Suppressor macrophage treated with lipopolysaccharide for 4 hours (primary cell): ENCODE data around the gene CCNYL1.
"Not testable (repeated sequence)": the region's sequence is repeated elsewhere in the genome, so short reads cannot be mapped to it uniquely, and the experiment has no call there.

ENCODE experiments used
- DNase-seq: peaks from one replicate; pipeline ENCODE4 v3.0.0-alpha.2; 2020

CCNYL1 gene

DNA sequence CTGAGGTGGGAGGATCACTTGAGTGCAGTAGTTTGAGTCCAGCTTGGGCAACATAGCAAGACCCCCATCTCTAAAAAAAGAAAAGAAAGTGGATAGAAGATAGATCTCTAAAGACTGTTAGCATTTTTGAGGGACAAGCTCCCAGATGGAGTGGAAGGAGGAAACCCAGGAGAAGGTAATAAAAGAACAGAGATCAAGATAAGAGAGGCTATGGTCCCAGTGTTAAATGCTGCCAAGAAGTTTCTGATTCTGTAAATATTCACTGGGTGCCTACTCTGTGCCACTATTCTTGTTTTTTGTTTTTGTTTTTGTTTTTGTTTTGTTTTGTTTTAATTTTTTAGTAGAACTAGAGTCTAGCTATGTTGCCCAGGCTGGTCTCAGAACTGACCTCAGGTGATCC is 32.1 kb downstream of the CCNYL1 start:
- DNase-seq = no peak

DNA sequence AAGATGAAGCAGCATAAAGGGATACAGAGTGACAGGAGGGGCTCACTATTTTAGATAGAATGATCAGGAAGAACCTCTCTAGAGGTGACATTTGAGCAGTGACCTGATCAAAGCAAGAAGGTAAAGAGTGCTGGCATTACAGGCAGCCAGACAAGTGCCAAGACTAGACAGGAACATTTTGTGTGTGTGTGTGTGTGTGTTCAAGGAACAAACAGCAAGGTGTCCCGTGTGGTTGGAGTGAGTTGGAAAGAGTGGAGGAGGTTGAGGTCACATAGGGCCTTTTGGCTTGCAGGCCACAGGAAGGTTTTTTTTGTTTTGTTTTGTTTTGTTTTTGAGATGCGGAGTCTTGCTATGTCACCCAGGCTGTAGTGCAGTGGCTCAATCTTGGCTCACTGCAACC is 32.6 kb downstream of the CCNYL1 start:
- DNase-seq = no peak

DNA sequence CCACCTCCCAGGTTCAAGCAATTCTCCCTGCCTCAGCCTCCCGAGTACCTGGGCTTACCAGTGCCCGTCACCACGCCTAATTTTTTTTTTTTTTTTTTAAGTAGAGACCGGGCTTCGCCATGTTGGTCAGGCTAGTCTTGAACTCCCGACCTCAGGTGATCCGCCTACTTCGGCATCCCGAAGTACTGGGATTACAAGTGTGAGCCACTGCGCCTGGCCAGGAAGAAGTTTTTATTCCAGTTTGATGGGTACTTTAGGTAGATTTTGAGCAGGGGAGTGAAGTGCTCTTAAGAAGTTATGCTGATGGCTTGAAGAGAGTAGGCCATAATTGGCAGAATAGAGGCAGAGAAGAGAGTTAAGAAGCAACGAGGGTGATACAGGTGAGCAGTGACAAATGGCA is 33.0 kb downstream of the CCNYL1 start:
- DNase-seq = no peak

DNA sequence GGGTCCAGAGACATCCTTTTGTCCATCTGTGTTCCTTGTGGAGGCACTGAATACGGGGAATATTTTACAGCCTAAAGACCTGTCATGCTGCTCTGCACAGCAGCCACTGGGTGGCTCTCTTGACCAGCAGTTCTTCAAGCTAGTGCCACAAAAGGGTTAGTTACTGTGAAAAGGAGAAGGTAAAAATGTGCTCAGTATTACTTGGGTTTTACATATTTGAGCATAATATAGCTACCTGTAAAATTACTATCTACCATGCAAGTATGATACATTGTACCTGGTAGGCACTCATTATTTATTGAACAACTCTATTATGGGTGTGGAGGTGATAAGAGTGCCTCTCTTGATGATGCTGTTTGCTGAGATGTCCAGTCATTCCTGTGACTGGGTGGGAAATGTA is 34.7 kb downstream of the CCNYL1 start:
- DNase-seq = peak; percentile 71

DNA sequence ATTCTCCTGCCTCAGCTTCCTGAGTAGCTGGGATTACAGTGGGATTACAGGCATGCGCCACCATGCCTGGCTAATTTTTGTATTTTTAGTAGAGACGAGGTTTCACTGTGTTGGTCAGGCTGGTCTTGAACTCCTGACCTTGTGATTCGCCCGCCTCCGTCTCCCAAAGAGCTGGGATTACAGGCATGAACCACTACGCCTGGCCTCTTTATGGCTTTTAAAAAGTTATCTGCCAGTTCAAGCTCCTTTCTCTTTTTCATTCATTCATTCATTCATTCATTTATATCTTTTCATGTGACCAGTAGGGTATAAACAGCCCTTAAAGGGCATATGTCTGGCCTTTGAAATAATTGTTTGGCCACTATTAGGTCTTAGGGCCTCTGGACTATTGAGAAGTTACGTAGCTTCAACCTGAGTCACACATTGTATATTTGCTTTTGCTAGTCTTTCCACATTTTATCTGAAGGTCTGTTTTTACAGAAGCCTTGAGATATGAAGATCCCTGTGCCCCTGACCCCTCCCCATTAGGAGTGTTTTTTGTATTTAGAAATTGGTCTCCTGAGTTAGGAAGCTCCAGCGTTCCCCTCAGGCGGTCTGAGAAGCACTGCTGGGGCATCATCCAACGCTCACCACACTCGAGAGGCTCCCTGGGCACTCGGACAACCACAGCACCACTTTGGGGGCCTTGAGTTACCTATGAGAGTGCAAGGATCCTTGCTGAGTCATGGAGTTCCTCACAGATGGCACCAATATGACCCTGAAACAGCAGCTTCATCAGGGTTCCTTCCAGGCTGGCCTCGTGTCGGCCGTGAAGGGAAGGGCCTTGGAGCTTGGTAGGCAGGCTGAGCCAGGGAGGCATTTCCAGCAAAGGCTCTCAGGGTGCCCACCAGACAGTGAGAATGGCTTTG is 36.5 kb downstream of the CCNYL1 start:
- DNase-seq = no peak

DNA sequence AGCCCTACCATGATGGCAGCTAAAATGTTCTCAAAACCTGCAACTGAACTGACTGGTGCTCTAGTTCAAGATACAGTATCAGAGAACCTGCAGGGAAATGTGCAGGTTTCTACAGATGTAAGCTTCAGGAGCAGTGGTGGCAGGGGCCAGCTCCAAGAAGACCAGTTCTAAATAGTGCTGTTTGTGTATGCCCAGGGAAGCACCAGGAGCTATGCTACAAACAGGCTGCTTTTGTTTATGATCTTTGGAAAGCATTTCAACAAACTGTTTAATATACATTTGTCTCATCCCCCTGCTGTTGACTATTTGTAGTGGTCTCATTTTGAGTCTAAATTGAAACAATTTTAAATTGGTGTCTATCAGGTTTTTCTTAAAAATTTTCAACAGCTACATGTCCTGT is 37.6 kb downstream of the CCNYL1 start:
- DNase-seq = no peak

DNA sequence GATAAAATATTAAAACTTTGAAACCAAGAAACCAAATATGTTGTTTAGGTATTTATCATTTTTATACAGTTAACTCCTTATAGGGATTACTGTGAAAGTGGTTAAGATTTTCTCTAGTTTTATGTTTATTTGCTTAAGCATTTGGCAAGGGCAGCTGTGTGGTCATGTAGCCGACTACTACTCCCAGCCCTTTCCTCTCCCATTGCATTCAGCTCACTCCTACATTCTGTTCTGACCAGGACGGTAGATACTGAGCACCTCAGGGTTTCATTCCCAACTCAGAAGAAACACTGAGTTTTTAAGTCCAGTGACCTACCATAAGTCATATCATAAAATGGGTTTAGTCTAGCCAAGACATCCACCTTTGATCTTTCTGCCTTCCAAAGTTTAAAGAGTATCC is 38.4 kb downstream of the CCNYL1 start:
- DNase-seq = no peak

DNA sequence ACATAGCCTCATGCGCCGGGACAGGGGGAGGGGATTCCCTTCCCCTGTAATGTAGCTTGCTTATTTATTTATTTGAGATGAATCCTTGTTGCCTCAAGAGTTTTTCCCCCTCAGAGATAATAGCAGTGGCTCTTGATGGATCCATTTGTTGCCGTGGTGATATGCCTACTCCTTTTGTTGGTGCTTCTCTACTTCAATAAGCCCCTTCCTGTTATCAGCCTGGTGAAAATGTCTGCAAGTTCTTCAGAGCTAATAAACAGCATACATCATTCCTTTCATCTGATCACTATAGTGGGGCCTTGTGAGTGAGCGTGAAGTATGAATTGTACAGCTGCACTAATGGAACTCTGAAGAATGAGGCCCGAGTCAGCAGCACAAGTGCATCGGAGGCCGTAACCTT is 38.9 kb downstream of the CCNYL1 start:
- DNase-seq = no peak

DNA sequence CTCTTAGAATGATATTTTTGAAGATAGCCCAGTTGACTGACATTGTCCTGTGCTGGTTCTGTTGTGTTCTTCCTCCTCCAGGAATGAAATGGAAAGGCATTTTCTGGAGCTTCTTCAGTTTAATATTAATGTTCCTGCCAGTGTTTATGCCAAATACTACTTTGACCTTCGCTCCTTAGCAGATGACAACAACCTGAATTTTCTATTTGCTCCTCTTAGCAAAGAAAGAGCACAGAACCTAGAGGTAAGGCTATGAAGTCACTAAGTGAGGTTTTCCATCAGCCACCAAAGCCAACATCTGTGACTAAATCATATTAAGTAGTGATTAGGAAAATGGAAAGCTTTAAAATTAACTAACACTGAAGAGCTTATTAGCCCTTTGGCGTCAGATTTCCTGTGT is 39.4 kb downstream of the CCNYL1 start:
- DNase-seq = no peak

DNA sequence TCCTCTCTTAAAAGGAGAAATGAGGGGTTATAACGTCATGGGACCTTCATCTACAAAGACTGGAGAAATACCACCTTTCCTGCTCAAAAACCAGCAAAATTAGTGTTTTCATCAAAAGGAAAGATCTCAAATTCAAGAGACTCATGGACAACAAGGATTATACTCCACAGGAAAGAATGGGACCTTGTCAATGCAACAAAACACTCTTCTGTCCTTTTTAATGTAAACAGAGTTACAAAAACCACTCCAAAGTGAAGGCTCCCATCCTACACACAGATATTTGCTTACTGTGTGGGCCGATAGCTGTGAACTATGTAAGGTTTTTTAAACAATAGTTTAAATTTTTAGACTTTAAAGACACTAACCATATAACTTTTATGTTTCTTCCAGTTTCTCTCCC is 42.2 kb downstream of the CCNYL1 start:
- DNase-seq = not testable (repeated sequence)

DNA sequence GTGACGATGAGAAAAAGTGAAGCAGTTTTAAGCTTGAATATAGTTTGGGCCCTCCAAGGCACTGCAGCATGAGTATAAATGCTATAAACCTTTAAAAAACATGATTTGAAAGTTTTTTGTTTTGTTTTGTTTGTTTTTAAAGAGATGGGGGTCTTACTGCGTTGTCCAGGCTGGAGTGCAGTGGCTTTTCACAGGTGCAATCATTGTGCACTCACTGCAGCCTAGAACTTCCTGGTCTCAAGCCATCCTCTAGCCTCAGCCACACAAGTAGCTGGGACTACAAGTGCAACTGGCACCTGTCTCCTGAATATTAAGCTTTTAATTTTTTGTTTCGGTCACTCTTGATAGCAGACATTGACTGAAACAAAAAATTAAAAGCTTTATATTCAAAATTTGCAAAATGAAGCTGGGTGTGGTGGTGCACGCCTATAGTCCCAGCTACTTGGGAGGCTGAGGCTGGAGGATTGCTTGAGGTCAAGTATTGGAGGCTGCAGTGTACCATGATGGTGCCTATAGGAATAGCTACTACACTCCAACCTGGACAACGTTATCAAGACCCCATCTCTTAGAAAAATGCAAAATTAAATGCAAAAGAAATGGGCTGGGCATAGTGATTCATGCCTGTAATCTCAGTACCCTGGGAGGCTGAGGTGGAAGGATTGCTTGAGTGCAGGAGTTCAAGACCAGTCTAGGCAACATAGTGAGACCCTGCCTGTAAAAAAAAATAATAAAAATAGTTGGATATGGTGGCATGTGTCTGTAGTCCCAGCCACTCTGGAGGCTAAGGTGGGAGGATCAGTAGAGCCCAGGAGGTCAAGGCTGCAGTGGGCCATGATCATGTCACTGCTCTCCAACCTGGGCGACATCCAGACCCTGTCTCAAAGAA is 43.3 kb downstream of the CCNYL1 start:
- DNase-seq = no peak

DNA sequence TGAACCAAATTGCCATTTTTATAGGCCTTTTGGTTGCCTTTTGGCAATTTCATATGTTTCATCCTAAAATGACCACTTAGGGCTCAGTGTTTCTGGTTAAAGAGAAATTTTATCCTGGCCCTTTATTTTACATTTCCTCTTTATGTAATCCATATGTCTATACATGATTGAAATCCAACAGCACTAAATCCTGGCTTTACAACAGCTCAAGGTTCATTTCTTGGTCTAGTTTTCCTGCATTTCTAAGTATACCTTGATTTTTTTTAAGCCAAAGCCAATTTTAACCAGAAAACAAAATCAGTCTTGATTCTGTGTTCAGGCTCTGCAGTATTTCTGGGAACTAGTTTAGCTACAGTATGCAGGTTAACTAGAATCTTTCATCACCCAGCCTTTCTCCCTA is 46.6 kb downstream of the CCNYL1 start:
- no peak for DNase-seq

DNA sequence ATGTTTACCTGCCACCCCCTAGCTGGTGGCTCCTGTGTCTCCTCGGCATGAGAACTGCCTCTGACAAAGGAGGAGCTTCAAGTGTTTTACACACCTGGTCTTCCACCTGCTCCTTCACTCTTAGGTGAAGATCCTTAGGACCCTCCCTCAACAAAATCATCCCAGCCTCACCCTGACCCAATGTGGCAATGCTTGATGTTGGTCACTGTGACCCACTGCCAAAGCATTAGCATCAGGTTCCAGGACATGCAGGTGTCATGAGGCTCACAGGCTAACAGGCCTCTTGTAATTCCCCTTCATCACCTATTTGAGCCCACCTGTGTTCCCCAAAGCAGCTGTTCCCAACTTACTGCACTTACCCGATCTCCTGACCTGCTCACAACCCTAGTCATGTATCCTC is 48.5 kb downstream of the CCNYL1 start:
- DNase-seq = no peak

DNA sequence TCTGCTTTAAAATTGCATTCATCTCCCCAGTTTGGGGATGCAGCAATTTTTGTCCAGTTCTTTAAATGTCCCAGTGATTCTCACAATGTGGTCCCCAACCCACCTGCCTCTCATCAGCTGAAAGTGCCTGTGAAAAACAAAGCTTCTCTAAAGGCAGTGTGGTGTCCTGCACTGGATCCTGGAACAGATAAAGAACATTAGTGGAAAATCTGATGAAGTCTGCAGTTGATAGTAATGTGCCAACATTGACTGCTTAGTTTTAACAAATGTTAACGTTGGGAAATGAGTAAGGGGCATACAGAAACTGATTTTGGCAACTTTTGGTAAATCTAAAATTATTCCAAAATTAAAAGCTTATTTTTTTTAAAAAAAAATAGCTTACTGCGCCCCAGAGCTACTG is 49.0 kb downstream of the CCNYL1 start:
- DNase-seq = no peak

DNA sequence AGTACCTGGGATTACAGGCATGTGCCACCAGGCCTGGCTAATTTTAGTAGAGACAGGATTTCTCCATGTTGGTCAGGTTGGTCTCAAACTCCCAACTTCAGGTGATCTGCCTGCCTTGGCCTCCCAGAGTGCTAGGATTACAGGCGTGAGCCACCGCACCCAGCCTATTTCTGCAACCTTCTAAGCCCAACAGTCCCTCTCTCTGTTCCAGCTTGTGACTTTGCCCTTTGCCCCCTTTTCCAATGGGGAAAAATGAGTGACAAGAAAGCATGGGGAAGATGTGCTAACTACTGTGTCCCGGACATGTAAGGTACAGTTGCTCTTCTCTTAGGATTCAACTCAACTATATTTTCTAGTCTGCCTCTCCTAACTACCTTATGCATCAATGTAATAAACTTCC is 50.0 kb downstream of the CCNYL1 start:
- DNase-seq = not testable (repeated sequence)

DNA sequence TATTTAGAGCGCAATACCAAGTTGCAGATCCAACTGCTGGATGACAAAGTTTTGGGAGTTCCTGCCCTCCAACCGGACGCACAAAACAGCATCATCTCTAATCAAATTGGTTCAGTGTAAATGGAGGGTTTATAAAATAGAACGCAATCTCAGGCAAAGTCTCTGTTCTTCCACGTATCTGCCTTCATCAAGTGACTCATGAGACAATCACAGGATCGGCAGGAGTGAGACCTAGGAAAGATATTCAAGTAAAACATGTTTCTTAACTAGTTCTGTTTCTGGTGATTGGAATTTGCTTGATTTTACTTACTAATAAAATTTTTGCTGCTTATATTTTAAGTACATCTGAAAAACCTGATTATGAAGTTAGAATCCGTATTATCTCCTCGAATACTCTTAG is 50.7 kb downstream of the CCNYL1 start:
- no peak for DNase-seq

DNA sequence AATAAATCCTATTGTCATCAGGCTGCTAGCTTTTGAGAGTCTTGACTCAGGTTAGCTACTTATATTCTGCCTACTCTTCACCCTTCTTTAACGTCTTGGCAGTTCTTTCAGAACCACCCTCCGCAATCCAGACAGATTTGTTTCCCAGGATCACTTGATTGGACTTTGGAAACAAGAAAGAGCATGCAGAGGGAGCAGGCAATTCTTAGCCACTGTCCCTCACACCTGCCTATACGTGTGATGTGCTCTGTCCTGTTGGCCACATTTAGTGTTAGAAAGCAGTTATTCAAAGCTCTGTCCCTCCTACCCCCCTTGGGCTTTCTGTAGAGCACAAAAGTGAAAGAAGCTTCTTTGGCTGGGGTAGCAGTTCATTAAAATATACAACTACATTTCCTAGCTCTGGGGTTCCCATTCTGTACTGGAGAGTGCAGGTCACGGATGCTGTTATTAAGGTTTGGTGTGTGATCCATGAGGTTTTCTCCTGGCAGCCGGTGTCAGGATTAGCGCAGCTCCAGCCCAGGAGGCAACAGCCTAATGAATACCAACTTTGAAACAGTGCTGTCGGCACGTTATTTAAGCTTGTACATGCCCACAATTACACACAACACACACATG is 52.0 kb downstream of the CCNYL1 start:
- no peak for DNase-seq

DNA sequence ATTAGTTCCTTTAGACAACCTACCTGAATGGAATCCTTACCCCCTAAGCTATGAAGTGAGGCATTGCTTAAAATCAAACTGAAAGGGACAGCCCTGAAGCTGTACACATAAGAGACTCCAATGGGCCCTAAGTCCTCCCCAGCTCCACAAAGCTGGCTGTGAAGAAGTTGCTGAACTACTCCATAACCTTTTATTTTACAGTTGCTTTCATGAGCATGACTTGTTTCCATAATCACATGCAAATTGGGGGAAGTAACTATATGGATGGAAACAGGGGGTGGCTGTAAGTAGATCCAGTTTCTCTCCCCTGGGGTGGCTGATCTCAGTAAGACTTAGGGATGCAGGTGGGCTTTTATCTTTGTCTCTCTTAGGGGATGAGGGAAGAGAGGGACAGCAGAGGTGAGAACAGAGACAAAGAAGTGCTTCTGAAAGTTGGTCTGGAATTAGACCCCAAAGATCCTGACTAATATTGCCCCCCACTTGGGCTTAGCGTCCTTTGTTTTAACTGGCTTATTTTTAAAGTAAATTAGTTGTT is 52.7 kb downstream of the CCNYL1 start:
- DNase-seq = no peak

DNA sequence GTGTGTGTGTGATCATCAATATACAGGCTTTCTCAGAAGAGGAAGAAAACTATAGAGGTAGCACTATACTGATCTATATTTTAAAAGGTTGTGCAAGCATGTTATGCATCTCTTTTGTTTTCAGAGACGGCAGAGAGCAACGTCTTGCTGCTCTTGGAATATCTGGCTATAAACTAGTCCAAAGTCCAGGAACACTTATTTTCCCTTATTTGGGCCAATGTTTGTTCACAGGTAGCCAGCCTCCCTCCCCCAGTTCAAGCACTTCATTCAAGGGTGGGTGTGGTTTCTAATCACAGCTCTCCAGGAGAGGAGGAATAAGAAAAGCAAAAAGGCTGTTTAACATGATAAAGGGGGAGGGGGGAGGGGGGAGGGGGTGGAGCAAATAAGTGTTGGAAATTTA is 54.1 kb downstream of the CCNYL1 start:
- no peak for DNase-seq

DNA sequence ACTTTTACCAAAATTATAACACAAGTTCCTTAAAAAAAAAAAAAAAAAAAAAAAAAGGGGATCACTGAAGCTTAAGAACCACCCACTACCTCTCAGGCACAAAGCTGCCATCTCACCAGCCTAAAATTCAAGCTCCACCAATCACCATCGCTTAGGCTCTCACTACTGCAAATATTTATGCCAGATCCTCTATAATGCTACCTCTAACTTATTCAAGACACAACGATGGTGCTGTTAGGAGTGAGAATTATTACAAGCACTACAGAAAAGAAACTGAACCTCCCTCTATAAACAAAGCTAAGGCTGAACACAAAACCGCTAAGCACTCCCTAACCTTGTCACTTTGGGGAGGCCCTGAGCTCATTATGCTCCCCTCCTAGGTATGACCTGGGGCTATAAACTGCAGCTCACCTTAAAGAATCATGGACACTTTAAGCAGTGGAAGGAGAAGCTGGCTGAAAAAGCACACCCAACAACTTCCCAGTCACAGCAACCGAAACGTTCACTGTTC is 54.7 kb downstream of the CCNYL1 start:
- DNase-seq = no peak

DNA sequence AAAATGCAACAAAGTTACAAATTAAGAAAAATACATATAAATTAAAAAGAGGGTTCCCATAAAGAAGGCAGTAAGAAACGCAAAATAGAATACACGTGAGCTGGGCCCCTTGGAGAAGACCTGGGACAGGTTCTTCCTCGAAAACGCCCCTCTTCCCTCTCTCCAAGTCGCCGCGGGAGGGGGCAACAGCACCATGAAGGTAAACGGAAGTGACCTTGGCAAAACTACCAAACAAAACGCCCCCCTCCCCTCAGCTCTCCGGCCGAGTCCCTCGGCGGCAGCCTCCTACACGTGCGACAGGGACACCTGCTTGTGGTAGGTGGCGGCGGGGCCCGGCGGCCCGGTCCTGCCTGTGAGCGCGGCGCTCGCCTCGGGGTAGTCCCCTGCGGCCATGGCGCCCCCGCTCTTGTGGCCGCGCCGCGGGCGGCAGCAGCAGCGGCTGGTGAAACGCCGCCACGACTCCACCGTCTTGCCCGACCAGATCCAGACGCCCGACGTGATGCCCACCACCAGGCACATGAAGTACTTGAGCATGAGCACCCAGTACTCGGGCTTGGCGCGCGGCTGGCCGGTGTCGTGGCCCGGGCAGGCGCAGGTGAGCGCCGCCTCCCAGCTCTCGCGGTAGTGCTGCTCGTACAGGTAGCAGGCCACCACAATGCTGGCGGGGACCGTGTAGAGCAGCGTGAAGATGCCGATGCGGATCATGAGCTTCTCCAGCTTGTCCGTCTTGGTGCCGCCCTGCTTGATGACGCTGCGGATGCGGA is 55.4 kb downstream of the CCNYL1 start:
- no peak for DNase-seq

DNA sequence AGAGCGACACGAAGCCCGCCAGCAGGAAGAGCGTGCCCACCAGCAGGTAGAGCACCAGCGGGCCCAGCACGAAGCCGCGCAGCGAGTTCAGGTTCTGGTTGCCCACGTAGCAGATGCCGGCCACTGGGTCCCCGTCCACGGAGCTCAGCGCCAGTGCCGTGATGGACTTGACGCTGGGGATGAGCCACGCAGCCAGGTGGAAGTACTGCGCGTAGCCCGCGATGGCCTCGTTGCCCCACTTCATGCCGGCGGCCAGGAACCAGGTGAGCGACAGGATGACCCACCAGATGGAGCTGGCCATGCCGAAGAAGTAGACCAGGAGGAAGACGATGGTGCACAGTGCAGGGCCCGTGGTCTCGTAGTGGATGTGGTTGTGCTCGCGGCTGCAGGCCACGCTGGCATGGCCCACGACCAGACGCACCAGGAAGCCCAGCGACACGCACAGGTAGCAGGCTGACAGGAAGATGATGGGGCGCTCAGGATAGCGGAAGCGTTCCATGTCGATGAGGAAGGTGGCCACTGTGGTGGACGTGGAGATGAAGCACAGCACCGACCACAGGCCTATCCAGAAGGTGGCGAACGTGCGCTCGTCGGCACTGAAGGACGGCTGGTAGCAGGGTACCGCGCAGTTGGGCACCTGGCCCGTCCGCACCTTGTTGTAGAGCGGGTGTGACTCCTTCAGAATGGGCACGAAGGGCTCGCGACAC is 56.2 kb downstream of the CCNYL1 start:
- DNase-seq = peak; percentile 23
